ENCODE results near the gene NOS3.

The NOS3 gene

DNA sequence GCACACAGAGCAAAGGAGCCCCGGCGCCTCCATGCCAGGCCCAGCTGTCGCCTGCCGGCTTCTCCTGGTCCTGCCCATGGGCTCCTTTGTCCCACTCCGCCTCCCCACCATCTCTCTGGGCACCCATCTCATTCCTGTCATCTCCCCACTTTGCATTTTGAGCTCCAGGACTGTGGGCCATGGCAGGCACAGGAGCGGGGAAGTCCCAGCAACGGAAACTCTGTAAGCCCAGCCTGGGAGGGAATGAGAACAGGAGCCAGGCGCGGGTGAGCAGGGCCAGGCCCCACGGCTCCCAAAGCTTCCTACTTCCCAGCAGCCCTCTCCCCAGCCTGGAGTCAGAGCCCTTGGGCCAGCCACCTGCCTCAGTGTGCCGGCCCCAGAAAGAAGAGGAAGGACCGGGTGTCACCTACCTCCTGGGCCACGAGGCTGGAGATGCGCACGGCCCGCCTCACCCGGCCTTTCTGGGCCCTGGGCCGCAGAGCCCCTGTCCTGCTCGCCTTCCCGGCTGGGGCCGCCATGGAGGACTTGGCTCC is 35.8 kb upstream of the NOS3 start:
- no peak for DNase-seq (ENCODE audit: extremely low read depth, insufficient read length)
- H3K4me3 ChIP-seq (replicated peaks; ENCODE audit: low read depth, low read length): no peak overlapping the region
- TF ChIP-seq, protein P1, sequence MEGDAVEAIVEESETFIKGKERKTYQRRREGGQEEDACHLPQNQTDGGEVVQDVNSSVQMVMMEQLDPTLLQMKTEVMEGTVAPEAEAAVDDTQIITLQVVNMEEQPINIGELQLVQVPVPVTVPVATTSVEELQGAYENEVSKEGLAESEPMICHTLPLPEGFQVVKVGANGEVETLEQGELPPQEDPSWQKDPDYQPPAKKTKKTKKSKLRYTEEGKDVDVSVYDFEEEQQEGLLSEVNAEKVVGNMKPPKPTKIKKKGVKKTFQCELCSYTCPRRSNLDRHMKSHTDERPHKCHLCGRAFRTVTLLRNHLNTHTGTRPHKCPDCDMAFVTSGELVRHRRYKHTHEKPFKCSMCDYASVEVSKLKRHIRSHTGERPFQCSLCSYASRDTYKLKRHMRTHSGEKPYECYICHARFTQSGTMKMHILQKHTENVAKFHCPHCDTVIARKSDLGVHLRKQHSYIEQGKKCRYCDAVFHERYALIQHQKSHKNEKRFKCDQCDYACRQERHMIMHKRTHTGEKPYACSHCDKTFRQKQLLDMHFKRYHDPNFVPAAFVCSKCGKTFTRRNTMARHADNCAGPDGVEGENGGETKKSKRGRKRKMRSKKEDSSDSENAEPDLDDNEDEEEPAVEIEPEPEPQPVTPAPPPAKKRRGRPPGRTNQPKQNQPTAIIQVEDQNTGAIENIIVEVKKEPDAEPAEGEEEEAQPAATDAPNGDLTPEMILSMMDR (IDR thresholded peaks at IDR 0.05; ENCODE audit: insufficient read depth, low read length, poor library complexity, severe bottlenecking): no peak
- no peaks in the 10 kb centered on the region for H3K36me3 ChIP-seq (ENCODE audit: control insufficient read depth, insufficient read depth, low read length)
- no peaks in the 10 kb centered on the region for H3K27me3 ChIP-seq (replicated peaks; ENCODE audit: control insufficient read depth, insufficient read depth, low read length)

DNA sequence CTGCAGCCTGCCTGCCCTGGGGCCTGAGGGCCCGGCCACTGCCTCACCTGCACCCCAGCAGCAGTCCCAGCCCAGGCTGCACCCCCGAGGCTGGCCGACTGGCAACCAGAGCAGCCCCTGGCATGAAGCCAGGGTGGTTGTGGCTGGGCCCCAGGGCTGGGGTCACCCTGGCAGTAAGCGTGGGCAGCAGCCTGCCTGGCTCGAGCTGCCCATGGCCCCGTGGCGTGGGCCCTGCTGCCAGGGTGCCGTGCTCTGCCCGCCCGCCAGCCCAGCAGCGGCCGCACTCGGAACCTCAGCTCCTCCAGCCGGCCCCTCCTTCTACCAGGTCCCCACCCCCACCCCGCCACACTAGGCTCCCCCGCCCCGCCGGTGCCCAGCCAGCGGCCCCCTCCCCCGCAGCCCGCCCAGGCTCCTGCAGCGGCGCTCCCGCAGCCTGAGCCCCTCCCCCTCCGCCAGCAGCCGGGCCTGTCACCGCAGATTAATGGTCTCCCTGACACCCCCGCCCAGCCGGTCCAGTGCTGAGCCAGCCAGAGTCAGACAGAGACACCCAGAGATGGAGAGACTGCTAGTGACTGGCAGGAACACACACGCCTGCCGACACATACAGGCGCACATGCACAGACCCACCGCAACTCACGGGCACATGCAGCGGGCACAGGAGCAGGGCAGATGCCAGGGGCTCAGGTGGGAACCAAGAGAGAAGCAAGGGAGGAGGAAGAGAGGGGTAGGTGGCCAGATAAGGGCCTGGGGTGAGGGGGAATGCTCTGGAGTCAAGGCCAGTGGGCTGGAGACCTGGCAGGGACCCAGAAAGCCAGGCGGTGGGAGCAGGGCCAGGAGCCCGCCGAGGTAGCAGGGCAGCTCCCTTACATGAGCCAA is 35.1 kb upstream of the NOS3 start:
- Histone ChIP-seq H3K36me3 (ENCODE audit: control insufficient read depth, insufficient read depth, low read length) (no peaks in the 10 kb centered on the region), H3K27me3 (replicated peaks; ENCODE audit: control insufficient read depth, insufficient read depth, low read length) (no peaks in the 10 kb centered on the region), H3K4me3 (replicated peaks; ENCODE audit: low read depth, low read length) (no peak overlapping the region)
- TF ChIP-seq, protein P1 (IDR thresholded peaks at IDR 0.05; ENCODE audit: insufficient read depth, low read length, poor library complexity, severe bottlenecking): no peak
- DNase-seq (ENCODE audit: extremely low read depth, insufficient read length): no peak

DNA sequence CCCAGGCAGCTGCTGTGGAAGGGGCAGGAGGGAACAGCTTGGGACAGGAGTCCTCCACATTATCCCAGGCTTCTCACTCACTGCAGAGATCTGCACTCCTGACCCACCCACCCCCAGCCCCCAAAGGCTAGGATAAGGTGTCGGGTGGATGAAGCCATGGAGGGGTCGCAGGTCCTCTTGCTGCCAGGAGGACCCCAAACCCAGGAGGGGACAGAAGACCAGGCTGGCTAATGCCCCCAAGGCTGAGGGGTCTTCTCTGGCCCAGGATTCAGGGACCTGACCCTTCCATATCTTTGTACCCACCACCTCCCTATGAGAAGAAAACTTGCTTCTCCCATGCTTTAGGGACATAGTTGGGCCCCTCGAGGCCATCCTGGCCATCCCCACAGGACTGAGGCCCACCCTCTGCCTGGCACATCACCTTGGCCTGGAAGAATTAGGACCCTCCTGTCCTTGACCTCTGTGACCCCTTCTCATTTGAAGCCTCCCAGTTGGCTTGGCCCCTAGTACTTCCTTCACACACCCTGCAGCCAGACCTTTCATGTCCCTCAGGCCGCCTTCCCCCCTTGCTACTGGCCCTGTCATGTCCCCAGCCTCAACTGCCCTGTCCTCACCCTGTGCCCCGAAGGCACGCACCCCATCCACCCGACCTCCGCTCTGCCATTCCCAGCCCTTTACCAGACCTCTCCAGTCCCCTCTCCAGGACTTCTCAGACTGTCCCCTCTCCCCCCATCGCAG is 34.3 kb upstream of the NOS3 start:
- TF ChIP-seq, protein P1 (IDR thresholded peaks at IDR 0.05; ENCODE audit: insufficient read depth, low read length, poor library complexity, severe bottlenecking): no peak
- no peak overlapping the region for H3K4me3 ChIP-seq (replicated peaks; ENCODE audit: low read depth, low read length)
- no peak for DNase-seq (ENCODE audit: extremely low read depth, insufficient read length)

DNA sequence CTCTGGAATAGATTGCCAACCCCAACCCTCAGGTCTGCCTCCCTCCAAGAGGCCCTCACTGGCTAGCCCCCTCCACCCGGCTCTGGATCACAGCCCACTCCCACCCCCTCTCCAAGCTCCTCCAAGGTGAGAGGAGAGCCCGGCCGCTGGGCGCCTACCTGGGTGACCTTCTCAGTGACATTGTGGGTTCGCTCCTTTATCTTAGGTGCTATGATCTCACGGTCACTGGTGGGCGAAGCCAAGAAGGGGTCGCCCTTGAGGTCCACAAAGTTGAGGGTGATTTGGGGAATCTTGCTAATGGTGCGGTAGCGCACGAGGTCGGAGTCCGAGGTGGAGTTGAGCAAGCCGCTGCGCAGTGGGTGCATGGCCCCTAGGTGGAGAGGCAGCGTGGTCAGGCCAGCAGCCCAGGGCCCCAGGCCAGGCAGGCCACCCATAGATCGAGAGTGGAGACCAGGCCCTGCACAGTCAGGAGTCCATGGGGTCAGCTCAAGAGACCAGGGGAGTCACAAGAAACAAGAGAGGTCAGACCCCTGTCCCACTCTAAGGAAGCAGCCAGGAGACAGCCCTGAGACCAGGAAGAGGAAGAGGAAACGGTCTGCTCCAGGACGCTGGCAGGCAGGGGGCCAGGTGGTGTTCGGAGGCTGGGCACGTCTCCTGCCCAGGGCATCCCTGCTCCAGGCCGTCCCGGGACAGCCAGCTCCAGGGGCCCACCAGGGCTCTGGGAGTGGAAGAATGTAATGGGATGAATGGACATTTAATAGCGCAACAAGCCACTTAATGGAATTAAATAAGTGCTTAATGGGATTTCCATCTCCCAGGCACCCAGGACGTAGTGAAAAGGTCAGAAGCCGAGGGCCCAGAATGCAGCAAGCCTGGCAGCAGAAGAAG is 33.4 kb upstream of the NOS3 start:
- no peak for DNase-seq (ENCODE audit: extremely low read depth, insufficient read length)
- Histone ChIP-seq H3K4me3 (replicated peaks; ENCODE audit: low read depth, low read length) (no peak overlapping the region), H3K27me3 (replicated peaks; ENCODE audit: control insufficient read depth, insufficient read depth, low read length) (no peaks in the 10 kb centered on the region), H3K36me3 (ENCODE audit: control insufficient read depth, insufficient read depth, low read length) (no peaks in the 10 kb centered on the region)
- TF ChIP-seq, protein P1 (IDR thresholded peaks at IDR 0.05; ENCODE audit: insufficient read depth, low read length, poor library complexity, severe bottlenecking): no peak

More for the DNA sequence above, 34.3 kb upstream of the NOS3 start:
- H3K36me3 ChIP-seq (ENCODE audit: control insufficient read depth, insufficient read depth, low read length): no peaks in the 10 kb centered on the region
- H3K27me3 ChIP-seq (replicated peaks; ENCODE audit: control insufficient read depth, insufficient read depth, low read length): no peaks in the 10 kb centered on the region

DNA sequence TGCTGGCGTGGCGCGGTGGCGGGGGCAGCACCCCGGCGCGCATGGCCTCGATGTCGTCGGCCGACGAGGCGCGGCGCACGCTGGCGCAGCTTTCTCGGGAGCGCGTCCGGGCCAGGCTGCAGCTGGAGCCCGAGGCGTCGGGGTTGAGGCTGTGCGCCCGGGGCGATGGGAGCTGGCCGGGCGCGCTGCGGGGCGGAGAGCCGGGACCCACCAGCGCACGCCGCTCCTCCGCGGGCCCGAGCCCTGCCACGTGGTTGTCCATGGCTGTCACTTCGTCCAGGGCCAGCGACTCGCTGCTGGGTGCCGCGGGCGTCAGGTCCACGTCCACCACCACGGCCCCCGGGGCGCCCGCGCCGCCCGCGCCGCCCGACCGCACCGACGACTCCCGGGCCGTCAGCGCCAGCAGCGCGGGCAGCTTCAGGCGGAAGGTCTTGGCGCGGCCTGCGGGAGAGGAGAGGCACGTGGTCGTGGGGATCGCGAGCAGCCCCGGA is 32.7 kb upstream of the NOS3 start:
- Histone ChIP-seq H3K36me3 (ENCODE audit: control insufficient read depth, insufficient read depth, low read length) (no peaks in the 10 kb centered on the region), H3K27me3 (replicated peaks; ENCODE audit: control insufficient read depth, insufficient read depth, low read length) (no peaks in the 10 kb centered on the region), H3K4me3 (replicated peaks; ENCODE audit: low read depth, low read length) (no peak overlapping the region)
- no peak for DNase-seq (ENCODE audit: extremely low read depth, insufficient read length)
- TF ChIP-seq, protein P1 (IDR thresholded peaks at IDR 0.05; ENCODE audit: insufficient read depth, low read length, poor library complexity, severe bottlenecking): no peak

All from GM06990 (cell line).